Liver (tissue), 9 donors: ENCODE data around the gene ARMC7. TPM values are rescaled to one million over a fixed set of nuclear protein-coding genes. Genes with fewer than 3 reads are reported as not detected.

Experiments used
- DNase-seq: peaks from one replicate; pipeline ENCODE4 v3.0.0-alpha.2; 2017; ENCODE audit warnings: low spot score
- H3K27ac ChIP-seq, 2 donors: one replicate each; pipeline ENCODE4 v1.7.0; 2013; ENCODE audit warnings: inconsistent platforms in 2 of 2, low read length in 2 of 2, control low read depth in 1 of 2, low read depth in 1 of 2, mild to moderate bottlenecking in 1 of 2
- H3K27me3 ChIP-seq, 4 donors: one replicate each; pipeline versions ENCODE4 v1.6.1 to v1.7.0; 2013; ENCODE audit warnings: low read length in 3 of 4, inconsistent platforms in 1 of 4, mild to moderate bottlenecking in 1 of 4, moderate library complexity in 1 of 4; ENCODE audit not compliant: control insufficient read depth in 4 of 4, insufficient read depth in 4 of 4
- H3K36me3 ChIP-seq, 4 donors: one replicate each; pipeline versions ENCODE4 v1.6.1 to v1.7.0; 2013; ENCODE audit warnings: low read length in 3 of 4, mild to moderate bottlenecking in 3 of 4, low read depth in 1 of 4, moderate library complexity in 1 of 4; ENCODE audit not compliant: control insufficient read depth in 4 of 4, insufficient read depth in 3 of 4
- H3K4me1 ChIP-seq, 4 donors: one replicate each; pipeline versions ENCODE4 v1.6.1 to v1.7.0; 2013; ENCODE audit warnings: low read length in 3 of 4, mild to moderate bottlenecking in 3 of 4, moderate library complexity in 1 of 4; ENCODE audit not compliant: control insufficient read depth in 4 of 4, insufficient read depth in 4 of 4
- H3K4me3 ChIP-seq, 3 donors: one replicate each; pipeline versions ENCODE4 v1.6.1 to v1.7.0; 2013; ENCODE audit warnings: low read length in 3 of 3, control low read depth in 1 of 3, low read depth in 1 of 3, mild to moderate bottlenecking in 1 of 3
- H3K9ac ChIP-seq, 2 donors: one replicate each; pipeline ENCODE4 v1.7.0; 2013; ENCODE audit warnings: low read length in 2 of 2, mild to moderate bottlenecking in 2 of 2, moderate library complexity in 2 of 2, control low read depth in 1 of 2, low read depth in 1 of 2
- H3K9me3 ChIP-seq, 4 donors: one replicate each; pipeline versions ENCODE4 v1.6.1 to v1.7.0; 2013; ENCODE audit warnings: low read length in 3 of 4; ENCODE audit not compliant: control insufficient read depth in 4 of 4
- EGR1 ChIP-seq, 2 donors: IDR thresholded peaks; 2 replicates each; pipeline ENCODE4 v1.6.1; 2016 to 2018; ENCODE audit warnings: antibody characterized with exemption in 2 of 2, low read depth in 2 of 2
- FOXA1 ChIP-seq: IDR thresholded peaks from 2 replicates; pipeline ENCODE4 v1.6.1; 2016; ENCODE audit warnings: antibody characterized with exemption
- FOXA2 ChIP-seq: IDR thresholded peaks from 2 replicates; pipeline ENCODE4 v1.6.1; 2016; ENCODE audit warnings: antibody characterized with exemption
- GABPA ChIP-seq, 2 donors: IDR thresholded peaks in 1 of 2; conservative IDR thresholded peaks in 1 of 2; 2 replicates each; pipeline ENCODE4 v1.6.1; 2016; ENCODE audit warnings: antibody characterized with exemption in 2 of 2, mild to moderate bottlenecking in 1 of 2, moderate library complexity in 1 of 2
- HNF4G ChIP-seq: IDR thresholded peaks from 2 replicates; pipeline ENCODE4 v1.6.1; 2016; ENCODE audit warnings: antibody characterized with exemption
- JUND ChIP-seq, 2 donors: IDR thresholded peaks; 2 replicates each; pipeline ENCODE4 v1.6.1; 2016; ENCODE audit warnings: antibody characterized with exemption in 2 of 2
- NR2F2 ChIP-seq: IDR thresholded peaks from 2 replicates; pipeline ENCODE4 v1.6.1; 2016; ENCODE audit warnings: antibody characterized with exemption
- RAD21 ChIP-seq, 2 donors: IDR thresholded peaks; 2 replicates each; pipeline ENCODE4 v1.6.1; 2016; ENCODE audit warnings: antibody characterized with exemption in 2 of 2, mild to moderate bottlenecking in 2 of 2
- RXRA ChIP-seq, 2 donors: IDR thresholded peaks; 2 replicates each; pipeline ENCODE4 v1.6.1; 2017 to 2018; ENCODE audit warnings: antibody characterized with exemption in 2 of 2, mild to moderate bottlenecking in 1 of 2
- SP1 ChIP-seq: IDR thresholded peaks from 2 replicates; pipeline ENCODE4 v1.6.1; 2018; ENCODE audit warnings: antibody characterized with exemption, mild to moderate bottlenecking
- TAF1 ChIP-seq: conservative IDR thresholded peaks from 2 replicates; pipeline ENCODE4 v1.6.1; 2016; ENCODE audit warnings: antibody characterized with exemption, mild to moderate bottlenecking
- YY1 ChIP-seq: IDR thresholded peaks from 2 replicates; pipeline ENCODE4 v1.6.1; 2016; ENCODE audit warnings: antibody characterized with exemption, mild to moderate bottlenecking
- WGBS: extraction: QIAGEN DNeasy Blood & Tissue Kit; methylation state at CpG from one replicate; pipeline ENCODE4 v1.1.7; 2013; 5-methylcytosine and 5-hydroxymethylcytosine counted together
- polyA plus RNA-seq, 2 donors: library from polyadenylated mRNA; stranded (reverse) in 1 of 2; unstranded in 1 of 2; fragments of 200-250 nt in 1 of 2; fragments of >200 nt in 1 of 2; fragmentation: Nextera tagmentation in 1 of 2; extraction: Ambion mirVana in 1 of 2; gene quantifications; one replicate each; pipeline versions ENCODE4 v1.2.1 to v1.2.3, GENCODE V29; 2013 to 2015
- total RNA-seq, 2 donors: library from RNA; depleted of rRNA; stranded (reverse); fragments of >200 nt; gene quantifications; one replicate each; pipeline ENCODE4 v1.2.3, GENCODE V29; 2014
- TF ChIP-seq, protein P1 (sequence below): IDR thresholded peaks from 2 replicates; pipeline ENCODE4 v1.6.1; 2016; ENCODE audit warnings: antibody characterized with exemption
- TF ChIP-seq, protein P2 (sequence below): IDR thresholded peaks from 2 replicates; pipeline ENCODE4 v1.6.1; 2016; ENCODE audit warnings: antibody characterized with exemption
- TF ChIP-seq, protein P3 (sequence below): IDR thresholded peaks from 2 replicates; pipeline ENCODE4 v1.6.1; 2016; ENCODE audit warnings: antibody characterized with exemption
- TF ChIP-seq, protein P4 (sequence below): fragments of 150-350 bp; IDR thresholded peaks from 2 replicates; pipeline ENCODE4 v1.5.1; 2017; ENCODE audit warnings: improper control_type of control experiment, low read depth, low read length; ENCODE audit not compliant: missing input control
- TF ChIP-seq, protein P5 (sequence below): IDR thresholded peaks from 2 replicates; pipeline ENCODE4 v1.6.1; 2016; ENCODE audit warnings: antibody characterized with exemption, mild to moderate bottlenecking
- donor health status: healthy.
- donor health status: healthy.
- donor health status: healthy.
- donor health status: healthy.
- donor health status: healthy.

Gene ARMC7
- total and polyA plus RNA-seq, 4 donors: 1.7 to 6.6 (median 3.7) TPM

DNA sequence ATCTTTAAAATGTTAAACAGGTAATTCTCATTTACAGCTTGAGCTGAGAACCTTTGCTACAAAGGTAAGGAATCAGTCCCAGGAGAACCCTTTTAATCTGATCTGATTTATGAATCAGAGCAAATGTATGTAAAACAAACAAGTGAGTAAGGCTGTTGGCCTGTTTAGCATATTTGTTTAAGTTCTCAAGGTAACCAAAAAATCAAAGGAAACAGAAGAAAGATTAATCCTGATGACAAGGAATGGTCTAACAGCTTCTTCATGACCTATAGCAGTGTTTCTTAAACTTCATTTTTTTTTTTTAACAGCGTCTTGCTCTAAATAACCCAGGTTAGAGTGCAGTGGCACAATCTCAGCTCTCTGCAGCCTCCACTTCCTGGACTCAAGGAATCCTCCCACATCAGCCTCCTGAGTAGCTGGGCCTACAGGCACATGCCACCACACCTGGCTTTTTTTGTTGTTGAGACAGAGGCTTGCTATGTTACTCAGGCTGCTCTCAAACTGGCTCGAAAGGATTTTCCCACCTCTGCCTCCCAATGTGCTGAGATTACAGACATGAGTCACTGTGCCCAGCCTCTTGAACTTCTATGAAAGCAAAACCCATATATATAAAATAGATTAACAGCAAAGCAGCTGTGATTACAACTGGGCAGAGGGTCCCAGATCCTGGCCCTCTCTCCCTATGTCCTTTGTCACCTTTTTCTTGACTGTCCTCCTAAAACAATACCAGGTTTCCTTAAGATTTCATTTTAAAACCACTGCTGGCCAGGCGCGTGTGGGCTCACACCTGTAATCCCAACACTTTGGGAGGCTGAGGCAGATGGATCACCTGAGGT is 49.6 kb downstream of the ARMC7 start (continued):
- no peak for TF ChIP-seq RAD21 (IDR thresholded peaks at IDR 0.05)
- no peak for TF ChIP-seq YY1
- TF ChIP-seq RXRA (IDR thresholded peaks at IDR 0.05): no peak
- TF ChIP-seq JUND (IDR thresholded peaks at IDR 0.05): no peak
- TF ChIP-seq HNF4G: no peak
- TF ChIP-seq, protein P1, sequence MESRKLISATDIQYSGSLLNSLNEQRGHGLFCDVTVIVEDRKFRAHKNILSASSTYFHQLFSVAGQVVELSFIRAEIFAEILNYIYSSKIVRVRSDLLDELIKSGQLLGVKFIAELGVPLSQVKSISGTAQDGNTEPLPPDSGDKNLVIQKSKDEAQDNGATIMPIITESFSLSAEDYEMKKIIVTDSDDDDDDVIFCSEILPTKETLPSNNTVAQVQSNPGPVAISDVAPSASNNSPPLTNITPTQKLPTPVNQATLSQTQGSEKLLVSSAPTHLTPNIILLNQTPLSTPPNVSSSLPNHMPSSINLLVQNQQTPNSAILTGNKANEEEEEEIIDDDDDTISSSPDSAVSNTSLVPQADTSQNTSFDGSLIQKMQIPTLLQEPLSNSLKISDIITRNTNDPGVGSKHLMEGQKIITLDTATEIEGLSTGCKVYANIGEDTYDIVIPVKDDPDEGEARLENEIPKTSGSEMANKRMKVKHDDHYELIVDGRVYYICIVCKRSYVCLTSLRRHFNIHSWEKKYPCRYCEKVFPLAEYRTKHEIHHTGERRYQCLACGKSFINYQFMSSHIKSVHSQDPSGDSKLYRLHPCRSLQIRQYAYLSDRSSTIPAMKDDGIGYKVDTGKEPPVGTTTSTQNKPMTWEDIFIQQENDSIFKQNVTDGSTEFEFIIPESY: no peak
- TF ChIP-seq TAF1: no peak
- no peak for TF ChIP-seq EGR1 (IDR thresholded peaks at IDR 0.05; ENCODE audit: low read depth in 2 of 2)
- TF ChIP-seq, protein P2, sequence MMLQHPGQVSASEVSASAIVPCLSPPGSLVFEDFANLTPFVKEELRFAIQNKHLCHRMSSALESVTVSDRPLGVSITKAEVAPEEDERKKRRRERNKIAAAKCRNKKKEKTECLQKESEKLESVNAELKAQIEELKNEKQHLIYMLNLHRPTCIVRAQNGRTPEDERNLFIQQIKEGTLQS: no peak
- TF ChIP-seq GABPA (IDR thresholded peaks at IDR 0.05 in 1 of 2, conservative IDR thresholded peaks at IDR 0.05 in 1 of 2): no peak
- TF ChIP-seq, protein P3, sequence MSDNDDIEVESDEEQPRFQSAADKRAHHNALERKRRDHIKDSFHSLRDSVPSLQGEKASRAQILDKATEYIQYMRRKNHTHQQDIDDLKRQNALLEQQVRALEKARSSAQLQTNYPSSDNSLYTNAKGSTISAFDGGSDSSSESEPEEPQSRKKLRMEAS: no peak

DNA sequence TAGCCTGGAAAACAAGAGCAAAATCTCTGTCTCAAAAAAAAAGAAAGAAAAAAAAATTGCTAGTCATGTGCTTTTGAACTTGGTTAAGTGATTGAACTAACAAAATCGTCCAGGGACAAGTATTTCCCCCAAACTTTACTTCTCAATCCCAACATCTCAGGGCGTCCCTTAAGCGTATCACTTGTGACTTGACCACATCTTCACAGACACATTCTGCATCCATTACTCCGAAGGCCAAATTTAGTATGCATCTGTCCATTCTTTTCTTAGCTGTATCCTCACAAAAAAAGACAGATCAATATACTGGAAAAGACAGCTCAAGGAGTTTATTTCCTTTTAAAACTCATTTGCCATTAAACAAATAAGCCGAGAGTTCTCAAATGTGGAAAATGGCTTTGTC is 50.4 kb downstream of the ARMC7 start:
- Histone ChIP-seq H3K27ac (no peak overlapping the region), H3K9me3 (no peaks in the 10 kb centered on the region), H3K4me1 (no peaks in the 10 kb centered on the region), H3K9ac (no peak overlapping the region), H3K27me3 (no peaks in the 10 kb centered on the region), H3K36me3 (peaks cover 0 to 4% (median 2%) of the 10 kb centered on the region in 4 donors), H3K4me3 (no peak overlapping the region)
- DNase-seq: no peak
- 93% methylated on average over 5 of the region's 5 CpGs for WGBS
- no peak for TF ChIP-seq YY1
- no peak for TF ChIP-seq NR2F2
- TF ChIP-seq, protein P4, sequence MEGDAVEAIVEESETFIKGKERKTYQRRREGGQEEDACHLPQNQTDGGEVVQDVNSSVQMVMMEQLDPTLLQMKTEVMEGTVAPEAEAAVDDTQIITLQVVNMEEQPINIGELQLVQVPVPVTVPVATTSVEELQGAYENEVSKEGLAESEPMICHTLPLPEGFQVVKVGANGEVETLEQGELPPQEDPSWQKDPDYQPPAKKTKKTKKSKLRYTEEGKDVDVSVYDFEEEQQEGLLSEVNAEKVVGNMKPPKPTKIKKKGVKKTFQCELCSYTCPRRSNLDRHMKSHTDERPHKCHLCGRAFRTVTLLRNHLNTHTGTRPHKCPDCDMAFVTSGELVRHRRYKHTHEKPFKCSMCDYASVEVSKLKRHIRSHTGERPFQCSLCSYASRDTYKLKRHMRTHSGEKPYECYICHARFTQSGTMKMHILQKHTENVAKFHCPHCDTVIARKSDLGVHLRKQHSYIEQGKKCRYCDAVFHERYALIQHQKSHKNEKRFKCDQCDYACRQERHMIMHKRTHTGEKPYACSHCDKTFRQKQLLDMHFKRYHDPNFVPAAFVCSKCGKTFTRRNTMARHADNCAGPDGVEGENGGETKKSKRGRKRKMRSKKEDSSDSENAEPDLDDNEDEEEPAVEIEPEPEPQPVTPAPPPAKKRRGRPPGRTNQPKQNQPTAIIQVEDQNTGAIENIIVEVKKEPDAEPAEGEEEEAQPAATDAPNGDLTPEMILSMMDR: no peak
- no peak for TF ChIP-seq JUND (IDR thresholded peaks at IDR 0.05)
- TF ChIP-seq, protein P5, sequence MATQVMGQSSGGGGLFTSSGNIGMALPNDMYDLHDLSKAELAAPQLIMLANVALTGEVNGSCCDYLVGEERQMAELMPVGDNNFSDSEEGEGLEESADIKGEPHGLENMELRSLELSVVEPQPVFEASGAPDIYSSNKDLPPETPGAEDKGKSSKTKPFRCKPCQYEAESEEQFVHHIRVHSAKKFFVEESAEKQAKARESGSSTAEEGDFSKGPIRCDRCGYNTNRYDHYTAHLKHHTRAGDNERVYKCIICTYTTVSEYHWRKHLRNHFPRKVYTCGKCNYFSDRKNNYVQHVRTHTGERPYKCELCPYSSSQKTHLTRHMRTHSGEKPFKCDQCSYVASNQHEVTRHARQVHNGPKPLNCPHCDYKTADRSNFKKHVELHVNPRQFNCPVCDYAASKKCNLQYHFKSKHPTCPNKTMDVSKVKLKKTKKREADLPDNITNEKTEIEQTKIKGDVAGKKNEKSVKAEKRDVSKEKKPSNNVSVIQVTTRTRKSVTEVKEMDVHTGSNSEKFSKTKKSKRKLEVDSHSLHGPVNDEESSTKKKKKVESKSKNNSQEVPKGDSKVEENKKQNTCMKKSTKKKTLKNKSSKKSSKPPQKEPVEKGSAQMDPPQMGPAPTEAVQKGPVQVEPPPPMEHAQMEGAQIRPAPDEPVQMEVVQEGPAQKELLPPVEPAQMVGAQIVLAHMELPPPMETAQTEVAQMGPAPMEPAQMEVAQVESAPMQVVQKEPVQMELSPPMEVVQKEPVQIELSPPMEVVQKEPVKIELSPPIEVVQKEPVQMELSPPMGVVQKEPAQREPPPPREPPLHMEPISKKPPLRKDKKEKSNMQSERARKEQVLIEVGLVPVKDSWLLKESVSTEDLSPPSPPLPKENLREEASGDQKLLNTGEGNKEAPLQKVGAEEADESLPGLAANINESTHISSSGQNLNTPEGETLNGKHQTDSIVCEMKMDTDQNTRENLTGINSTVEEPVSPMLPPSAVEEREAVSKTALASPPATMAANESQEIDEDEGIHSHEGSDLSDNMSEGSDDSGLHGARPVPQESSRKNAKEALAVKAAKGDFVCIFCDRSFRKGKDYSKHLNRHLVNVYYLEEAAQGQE: no peak
- no peak for TF ChIP-seq HNF4G
- no peak for TF ChIP-seq RXRA (IDR thresholded peaks at IDR 0.05)
- TF ChIP-seq SP1: no peak
- TF ChIP-seq, protein P3: no peak
- TF ChIP-seq, protein P2: no peak
- TF ChIP-seq TAF1: no peak
- TF ChIP-seq FOXA2: no peak
- TF ChIP-seq FOXA1: no peak
